ENCODE measurements around the gene SSC5D. TPM values are rescaled to one million over a fixed set of nuclear protein-coding genes. Genes with fewer than 3 reads are reported as not detected.

SSC5D gene
- total and polyA plus RNA-seq, 9 of the 15 experiments (the other 6 are each of a cell fraction or from before 2014, with no cell fraction given), result 0.04 to 0.71 (median 0.14) TPM; not detected in 2

GRCh38 chr19:55461259-55461973 lies 26.8 kb upstream of the SSC5D start, which contains the start of gene ISOC2 (continued):
- TF ChIP-seq, protein P1, sequence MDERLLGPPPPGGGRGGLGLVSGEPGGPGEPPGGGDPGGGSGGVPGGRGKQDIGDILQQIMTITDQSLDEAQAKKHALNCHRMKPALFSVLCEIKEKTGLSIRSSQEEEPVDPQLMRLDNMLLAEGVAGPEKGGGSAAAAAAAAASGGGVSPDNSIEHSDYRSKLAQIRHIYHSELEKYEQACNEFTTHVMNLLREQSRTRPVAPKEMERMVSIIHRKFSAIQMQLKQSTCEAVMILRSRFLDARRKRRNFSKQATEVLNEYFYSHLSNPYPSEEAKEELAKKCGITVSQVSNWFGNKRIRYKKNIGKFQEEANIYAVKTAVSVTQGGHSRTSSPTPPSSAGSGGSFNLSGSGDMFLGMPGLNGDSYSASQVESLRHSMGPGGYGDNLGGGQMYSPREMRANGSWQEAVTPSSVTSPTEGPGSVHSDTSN (CRISPR knock-in tag; IDR thresholded peaks at IDR 0.05; ENCODE audit: low read depth), result peak; percentile 95
- TF ChIP-seq, protein P1 (tag; conservative IDR thresholded peaks at IDR 0.05; ENCODE audit: low read depth), result peak; percentile 98
- TF ChIP-seq ZNF212 (CRISPR knock-in tag; IDR thresholded peaks at IDR 0.05) (no peak), PRMT5 (CRISPR knock-in tag; IDR thresholded peaks at IDR 0.05) (no peak), ZFPM2 (CRISPR knock-in tag; IDR thresholded peaks at IDR 0.05) (no peak), HNRNPK (IDR thresholded peaks at IDR 0.05; ENCODE audit: low read depth, low read length, poor library complexity, severe bottlenecking) (no peak), SMAD4 (CRISPR knock-in tag; conservative IDR thresholded peaks at IDR 0.05) (peak; percentile 13; the same call in 1 of the 2 replicates), KAT7 (CRISPR knock-in tag; IDR thresholded peaks at IDR 0.05; ENCODE audit: borderline replicate concordance) (no peak), MEIS2 (IDR thresholded peaks at IDR 0.05; ENCODE audit: partially characterized antibody) (peak; percentile 90), ZNF766 (CRISPR knock-in tag; conservative IDR thresholded peaks at IDR 0.05) (no peak; the same call in 1 of the 2 replicates), SRSF9 (IDR thresholded peaks at IDR 0.05; ENCODE audit: borderline replicate concordance, low read depth, low read length) (no peak), ZNF785 (CRISPR knock-in tag; IDR thresholded peaks at IDR 0.05) (no peak), HNRNPLL (IDR thresholded peaks at IDR 0.05; ENCODE audit: low read depth, low read length, poor library complexity, severe bottlenecking) (peak; percentile 95), ZHX1 (conservative IDR thresholded peaks at IDR 0.05; ENCODE audit: low read length) (no peak), E2F3 (CRISPR knock-in tag; IDR thresholded peaks at IDR 0.05) (no peak), ZBTB11 (CRISPR knock-in tag; IDR thresholded peaks at IDR 0.05) (peak in 1 of 3 experiments; percentile 25; a peak in 1 of 6 replicates)
- TF ChIP-seq, protein P2, sequence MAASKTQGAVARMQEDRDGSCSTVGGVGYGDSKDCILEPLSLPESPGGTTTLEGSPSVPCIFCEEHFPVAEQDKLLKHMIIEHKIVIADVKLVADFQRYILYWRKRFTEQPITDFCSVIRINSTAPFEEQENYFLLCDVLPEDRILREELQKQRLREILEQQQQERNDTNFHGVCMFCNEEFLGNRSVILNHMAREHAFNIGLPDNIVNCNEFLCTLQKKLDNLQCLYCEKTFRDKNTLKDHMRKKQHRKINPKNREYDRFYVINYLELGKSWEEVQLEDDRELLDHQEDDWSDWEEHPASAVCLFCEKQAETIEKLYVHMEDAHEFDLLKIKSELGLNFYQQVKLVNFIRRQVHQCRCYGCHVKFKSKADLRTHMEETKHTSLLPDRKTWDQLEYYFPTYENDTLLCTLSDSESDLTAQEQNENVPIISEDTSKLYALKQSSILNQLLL (CRISPR knock-in tag; IDR thresholded peaks at IDR 0.05; ENCODE audit: borderline replicate concordance), result no peak
